Testis (tissue), 3 donors: ENCODE measurements around the gene CHD5. TPM values are rescaled to one million over a fixed set of nuclear protein-coding genes. Genes with fewer than 3 reads are reported as not detected.

Source experiments
- DNase-seq: peaks from one replicate; pipeline ENCODE4 v3.0.0-alpha.2; 2019
- H3K27ac ChIP-seq, 2 donors: fragments of 200-600 bp; sonication (generic); one replicate each; pipeline ENCODE4 v1.5.1; 2019
- H3K27me3 ChIP-seq: fragments of 200-600 bp; sonication (generic); one replicate; pipeline ENCODE4 v1.5.1; 2019
- H3K36me3 ChIP-seq: fragments of 200-600 bp; sonication (generic); one replicate; pipeline ENCODE4 v1.5.1; 2017; ENCODE audit warnings: low read depth; ENCODE audit errors: missing control alignments
- H3K4me1 ChIP-seq: fragments of 200-600 bp; sonication (generic); one replicate; pipeline ENCODE4 v1.5.1; 2019
- H3K4me3 ChIP-seq, 2 donors: fragments of 200-600 bp; sonication (generic); one replicate each; pipeline ENCODE4 v1.5.1; 2017 to 2019
- H3K9me3 ChIP-seq: fragments of 200-600 bp; sonication (generic); one replicate; pipeline ENCODE4 v1.5.1; 2017
- CTCF ChIP-seq, 3 experiments: fragments of 450-650 bp in 2 of 3; fragments of 200-600 bp in 1 of 3; sonication (generic) in 1 of 3; IDR thresholded peaks; one replicate each; pipeline ENCODE4 v1.5.1; 2016 to 2019; ENCODE audit warnings: antibody characterized with exemption in 3 of 3, mild to moderate bottlenecking in 2 of 3, moderate library complexity in 1 of 3
- POLR2A ChIP-seq: fragments of 450-650 bp; IDR thresholded peaks from one replicate; pipeline ENCODE4 v1.6.1; 2017; ENCODE audit warnings: antibody characterized with exemption, mild to moderate bottlenecking, moderate library complexity
- WGBS, 2 donors: methylation state at CpG; one replicate each; pipeline ENCODE4 v1.1.5; 2018; 5-methylcytosine and 5-hydroxymethylcytosine counted together
- intact Hi-C: fragments of 100-400 bp; cut with DNase I; formaldehyde crosslinking; loops from one replicate; pipeline ENCODE4 v1.15.1; 2023; ENCODE audit warnings: low total_unique reads
- polyA plus RNA-seq: library from polyadenylated mRNA; stranded (reverse); fragments of 350-450 nt; fragmentation: Illumina TruSeq; extraction: RNeasy Lipid Tissue Mini Kit (QIAGEN cat#74804); gene quantifications from one replicate; pipeline ENCODE4 v1.2.3, GENCODE V29; 2014; ENCODE audit warnings: low read depth, low replicate concordance; ENCODE audit not compliant: insufficient read depth
- total RNA-seq, 2 donors: library from RNA; depleted of rRNA; stranded (reverse); fragments of >200 nt; gene quantifications; one replicate each; pipeline ENCODE4 v1.2.3, GENCODE V29; 2016

Gene CHD5
- total and polyA plus RNA-seq, 3 donors from 2014 or later, result 42.1 to 67.5 (median 63.1) TPM

GRCh38 chr1:6113745-6114144 is 66.4 kb downstream of the CHD5 start:
- TF ChIP-seq POLR2A, result no peak
- TF ChIP-seq CTCF (IDR thresholded peaks at IDR 0.05), result no peak
- DNase-seq, result no peak
- WGBS, 2 donors, result 80 to 87% methylated on average over 8 to 14 of the region's 14 CpGs
- Histone ChIP-seq H3K4me3 (no peak overlapping the region), H3K9me3 (no peaks in the 10 kb centered on the region), H3K27me3 (no peaks in the 10 kb centered on the region), H3K36me3 (no peaks in the 10 kb centered on the region), H3K4me1 (no peaks in the 10 kb centered on the region), H3K27ac (no peak overlapping the region)
- intact Hi-C loops, result no loop called here

GRCh38 chr1:6113116-6113515 is 67.0 kb downstream of the CHD5 start:
- no peaks in the 10 kb centered on the region for H3K36me3 ChIP-seq
- TF ChIP-seq CTCF (IDR thresholded peaks at IDR 0.05) (no peak), POLR2A (no peak)
- DNase-seq, result no peak
- H3K4me3 ChIP-seq, result no peak overlapping the region
- intact Hi-C loops, result no loop called here
- H3K9me3 ChIP-seq, result no peaks in the 10 kb centered on the region
- H3K27me3 ChIP-seq, result no peaks in the 10 kb centered on the region
- no peak overlapping the region for H3K27ac ChIP-seq
- 80 to 85% methylated on average over 10 of the region's 10 CpGs for WGBS, 2 donors
- H3K4me1 ChIP-seq, result no peaks in the 10 kb centered on the region

- no peaks in the 10 kb centered on the region for H3K9me3 ChIP-seq
- DNase-seq, result no peak
- H3K27me3 ChIP-seq, result no peaks in the 10 kb centered on the region
- intact Hi-C loops, result no loop called here
- no peaks in the 10 kb centered on the region for H3K36me3 ChIP-seq
- WGBS, 2 donors, result 51 to 62% methylated on average over 5 of the region's 5 CpGs
- H3K4me3 ChIP-seq, result no peak overlapping the region
- TF ChIP-seq POLR2A, result no peak
- no peak for TF ChIP-seq CTCF (IDR thresholded peaks at IDR 0.05)
- no peak overlapping the region for H3K27ac ChIP-seq
- H3K4me1 ChIP-seq, result no peaks in the 10 kb centered on the region
These were observed 67.5 kb downstream of the CHD5 start for GRCh38 chr1:6112690-6113005.

GRCh38 chr1:6111991-6112689 is 68.0 kb downstream of the CHD5 start:
- H3K9me3 ChIP-seq, result no peaks in the 10 kb centered on the region
- WGBS, 2 donors, result 74 to 78% methylated on average over 13 of the region's 13 CpGs
- intact Hi-C loops, result no loop called here

More at GRCh38 chr1:6111991-6112689, 68.0 kb downstream of the CHD5 start:
- Histone ChIP-seq H3K27ac (no peak overlapping the region), H3K27me3 (no peaks in the 10 kb centered on the region), H3K36me3 (no peaks in the 10 kb centered on the region), H3K4me1 (no peaks in the 10 kb centered on the region), H3K4me3 (no peak overlapping the region)
- DNase-seq, result no peak
- TF ChIP-seq CTCF (IDR thresholded peaks at IDR 0.05) (no peak), POLR2A (no peak)
